ENCODE measurements around the gene GPR12.

Gene GPR12

GRCh38 chr13:26705536-26705935, 55.0 kb downstream of the GPR12 start:
- no peak for DNase-seq (ENCODE audit: low spot score)
- Mint-ChIP-seq H3K9me3 (no peaks in the 10 kb centered on the region), H3K36me3 (ENCODE audit: low read depth) (no peaks in the 10 kb centered on the region), H3K27ac (no peak overlapping the region), H3K4me1 (ENCODE audit: low read depth) (no peaks in the 10 kb centered on the region), H3K27me3 (ENCODE audit: low read depth) (peaks cover 2% of the 10 kb centered on the region), H3K4me3 (no peak overlapping the region)
